ENCODE data around the gene ACP7. TPM values are rescaled to one million over a fixed set of nuclear protein-coding genes. Genes with fewer than 3 reads are reported as not detected.

ACP7 gene
- total RNA-seq, 4 donors from 2014 or later = not detected

DNA sequence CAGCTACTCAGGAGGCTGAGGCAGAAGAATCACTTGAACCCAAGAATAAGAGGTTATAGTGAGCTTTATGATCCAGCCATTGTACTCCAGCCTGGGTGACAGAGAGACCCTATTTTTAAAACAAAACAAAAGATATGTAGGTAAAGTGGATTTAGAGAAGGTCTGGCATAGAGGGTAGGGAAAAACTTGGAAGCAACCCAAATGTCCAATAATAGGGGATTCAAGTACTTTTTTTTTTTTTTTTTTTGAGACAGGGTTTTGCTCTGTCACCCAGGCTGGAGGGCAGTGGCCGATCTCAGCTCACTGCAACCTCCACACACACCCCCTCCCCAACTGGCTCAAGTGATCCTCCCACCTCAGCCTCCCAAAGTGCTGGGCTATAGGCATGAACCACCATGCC is 35.7 kb downstream of the ACP7 start:
- no peak for DNase-seq (ENCODE audit: extremely low spot score)
- Histone ChIP-seq H3K27ac (replicated peaks in 1 of 4) (no peak overlapping the region), H3K36me3 (no peaks in the 10 kb centered on the region), H3K4me3 (no peak overlapping the region), H3K9me3 (no peaks in the 10 kb centered on the region), H3K4me1 (peaks cover 8 to 16% (median 11%) of the 10 kb centered on the region in 4 donors), H3K27me3 (peaks cover 0 to 31% (median 0%) of the 10 kb centered on the region in 4 donors)
- intact Hi-C loops (cut with DNase I) = no loop called here
- WGBS = 69% methylated on average over 1 of the region's 1 CpG
- TF ChIP-seq POLR2AphosphoS5 (IDR thresholded peaks at IDR 0.05) = no peak
- TF ChIP-seq, protein P1, sequence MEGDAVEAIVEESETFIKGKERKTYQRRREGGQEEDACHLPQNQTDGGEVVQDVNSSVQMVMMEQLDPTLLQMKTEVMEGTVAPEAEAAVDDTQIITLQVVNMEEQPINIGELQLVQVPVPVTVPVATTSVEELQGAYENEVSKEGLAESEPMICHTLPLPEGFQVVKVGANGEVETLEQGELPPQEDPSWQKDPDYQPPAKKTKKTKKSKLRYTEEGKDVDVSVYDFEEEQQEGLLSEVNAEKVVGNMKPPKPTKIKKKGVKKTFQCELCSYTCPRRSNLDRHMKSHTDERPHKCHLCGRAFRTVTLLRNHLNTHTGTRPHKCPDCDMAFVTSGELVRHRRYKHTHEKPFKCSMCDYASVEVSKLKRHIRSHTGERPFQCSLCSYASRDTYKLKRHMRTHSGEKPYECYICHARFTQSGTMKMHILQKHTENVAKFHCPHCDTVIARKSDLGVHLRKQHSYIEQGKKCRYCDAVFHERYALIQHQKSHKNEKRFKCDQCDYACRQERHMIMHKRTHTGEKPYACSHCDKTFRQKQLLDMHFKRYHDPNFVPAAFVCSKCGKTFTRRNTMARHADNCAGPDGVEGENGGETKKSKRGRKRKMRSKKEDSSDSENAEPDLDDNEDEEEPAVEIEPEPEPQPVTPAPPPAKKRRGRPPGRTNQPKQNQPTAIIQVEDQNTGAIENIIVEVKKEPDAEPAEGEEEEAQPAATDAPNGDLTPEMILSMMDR (IDR thresholded peaks at IDR 0.05) = no peak

DNA sequence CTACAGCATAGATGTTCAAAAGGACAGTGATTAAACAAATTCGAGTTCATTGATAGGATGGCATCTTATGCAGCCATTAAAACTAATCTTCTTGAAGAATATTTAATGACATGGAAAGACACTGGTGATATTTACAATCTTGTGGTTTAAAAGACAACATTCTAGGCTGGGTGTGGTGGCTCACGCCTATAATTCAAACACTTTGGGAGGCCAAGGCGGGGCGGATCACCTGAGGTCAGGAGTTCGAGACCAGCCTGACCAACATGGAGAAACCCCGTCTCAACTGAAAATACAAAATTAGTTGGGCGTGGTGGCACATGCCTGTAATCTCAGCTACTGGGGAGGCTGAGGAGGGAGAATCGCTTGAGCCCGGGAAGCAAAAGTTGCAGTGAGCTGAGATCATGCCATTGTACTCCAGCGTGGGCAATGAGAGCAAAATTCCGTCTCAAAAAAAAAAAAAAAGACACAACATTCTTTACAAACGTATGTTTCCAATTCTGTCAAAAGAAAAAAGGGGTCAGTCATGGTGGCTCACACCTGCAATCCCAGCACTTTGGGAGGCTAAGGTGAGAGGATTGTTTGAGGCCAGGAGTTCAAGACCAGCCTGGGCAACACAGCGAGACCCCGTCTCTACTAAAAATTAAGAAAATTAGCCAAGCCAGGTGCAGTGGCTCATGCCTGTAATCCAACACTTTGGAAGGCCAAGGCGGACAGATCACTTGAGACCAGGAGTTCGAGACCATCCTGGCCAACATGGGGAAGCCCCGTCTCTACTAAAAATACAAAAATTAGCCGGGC is 39.0 kb downstream of the ACP7 start:
- no peak for DNase-seq (ENCODE audit: extremely low spot score)
- no peaks in the 10 kb centered on the region for H3K9me3 ChIP-seq
- peaks cover 28 to 46% (median 39%) of the 10 kb centered on the region in 4 donors for H3K4me1 ChIP-seq
- intact Hi-C loops (cut with DNase I) = loop anchor here (1.0 kb wide), 2 partner anchors 64 to 205 kb away; no protein-coding TSS in a partner anchor
- H3K27me3 ChIP-seq = peaks cover 0 to 21% (median 0%) of the 10 kb centered on the region in 4 donors
- no peak for TF ChIP-seq POLR2A (IDR thresholded peaks at IDR 0.05; ENCODE audit: low read depth)
- TF ChIP-seq EP300 (IDR thresholded peaks at IDR 0.05) = no peak
- TF ChIP-seq POLR2AphosphoS5 (IDR thresholded peaks at IDR 0.05) = no peak
- TF ChIP-seq, protein P1 (IDR thresholded peaks at IDR 0.05) = no peak
- WGBS = 86% methylated on average over 18 of the region's 18 CpGs
- no peaks in the 10 kb centered on the region for H3K36me3 ChIP-seq
- no peak overlapping the region for H3K27ac ChIP-seq (replicated peaks in 1 of 4)
- no peak overlapping the region for H3K4me3 ChIP-seq

DNA sequence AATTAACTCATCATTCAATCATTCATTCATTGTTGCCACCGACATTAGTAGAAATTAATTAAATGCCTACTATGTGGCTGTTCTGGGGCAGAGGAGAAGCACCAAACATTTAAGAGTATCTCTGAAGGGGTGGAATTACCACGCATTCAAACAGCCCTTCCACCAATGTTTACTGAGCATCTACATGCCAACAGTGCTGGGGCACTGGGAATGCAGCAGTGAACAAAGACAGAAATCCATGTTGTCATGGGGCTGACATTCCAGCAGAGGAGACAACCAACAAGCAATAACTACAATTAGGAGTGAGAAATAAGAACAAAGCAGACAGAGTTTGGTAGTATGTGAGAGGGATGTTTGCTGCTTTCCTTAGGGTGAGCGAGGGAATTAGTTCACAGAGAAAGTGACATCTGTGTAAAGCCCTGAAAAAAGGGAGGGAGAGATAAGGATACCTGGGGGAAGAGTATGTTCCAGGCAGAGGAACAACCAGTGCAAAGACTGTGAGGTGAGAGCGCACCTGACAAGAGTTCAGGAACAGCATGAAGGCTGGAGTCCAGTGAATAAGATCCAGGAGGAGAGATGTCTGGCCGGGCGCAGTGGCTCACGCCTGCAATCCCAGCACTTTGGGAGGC is 40.1 kb downstream of the ACP7 start:
- Histone ChIP-seq H3K27me3 (peaks cover 0 to 21% (median 0%) of the 10 kb centered on the region in 4 donors), H3K9me3 (no peaks in the 10 kb centered on the region), H3K27ac (replicated peaks in 1 of 4) (no peak overlapping the region), H3K4me1 (peaks cover 37 to 57% (median 51%) of the 10 kb centered on the region in 4 donors), H3K4me3 (no peak overlapping the region), H3K36me3 (no peaks in the 10 kb centered on the region)
- TF ChIP-seq EP300 (IDR thresholded peaks at IDR 0.05) (no peak), POLR2AphosphoS5 (IDR thresholded peaks at IDR 0.05) (no peak), POLR2A (IDR thresholded peaks at IDR 0.05; ENCODE audit: low read depth) (no peak)
- TF ChIP-seq, protein P1 (IDR thresholded peaks at IDR 0.05) = no peak
- WGBS = 81% methylated on average over 7 of the region's 7 CpGs
- DNase-seq (ENCODE audit: extremely low spot score) = no peak
- intact Hi-C loops (cut with DNase I) = no loop called here

DNA sequence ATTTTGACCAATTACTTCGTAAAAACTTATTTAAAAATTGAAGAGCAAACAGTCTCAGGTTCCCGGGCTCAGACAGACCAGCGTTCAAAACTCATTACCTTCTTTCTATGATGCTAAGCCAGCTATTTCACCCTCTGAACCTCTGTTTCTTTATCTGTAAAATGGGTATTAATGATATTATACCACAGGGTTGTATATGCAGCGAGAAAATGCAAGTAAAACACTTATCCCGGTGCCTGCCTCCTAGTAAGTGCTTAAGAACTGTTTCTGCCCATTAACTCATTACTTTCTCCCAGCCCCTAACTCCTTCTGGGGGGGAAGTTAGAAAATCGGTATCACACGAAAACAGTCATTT is 41.0 kb downstream of the ACP7 start:
- 42% methylated on average over 7 of the region's 7 CpGs for WGBS
- Histone ChIP-seq H3K9me3 (no peaks in the 10 kb centered on the region), H3K27ac (replicated peaks in 1 of 4) (peak overlapping the region; percentile 75 to 86 (median 80)), H3K27me3 (peaks cover 0 to 15% (median 0%) of the 10 kb centered on the region in 4 donors), H3K4me1 (peaks cover 45 to 66% (median 60%) of the 10 kb centered on the region in 4 donors), H3K4me3 (peak overlapping the region; percentile 81 to 97 (median 90)), H3K36me3 (no peaks in the 10 kb centered on the region)
- DNase-seq (ENCODE audit: extremely low spot score) = no peak
- intact Hi-C loops (cut with DNase I) = loop anchor here (5.0 kb wide), 1 partner anchor 407 kb away; the partner anchor contains the start of gene EID2B
- no peak for TF ChIP-seq POLR2AphosphoS5 (IDR thresholded peaks at IDR 0.05)
- no peak for TF ChIP-seq POLR2A (IDR thresholded peaks at IDR 0.05; ENCODE audit: low read depth)
- TF ChIP-seq, protein P1 (IDR thresholded peaks at IDR 0.05) = no peak
- no peak for TF ChIP-seq EP300 (IDR thresholded peaks at IDR 0.05)

Measured in esophagus muscularis mucosa (tissue), 4 donors.